Measurements from ENCODE around the gene CDH24.

CDH24 gene

GRCh38 chr14:23040100-23040499 is 17.2 kb downstream of the CDH24 start:
- TF ChIP-seq POLR2A (IDR thresholded peaks at IDR 0.05; ENCODE audit: low read depth, low read length) = no peak
- TF ChIP-seq TAF1 (IDR thresholded peaks at IDR 0.05; ENCODE audit: borderline replicate concordance, low read depth, low read length) = no peak
- TF ChIP-seq POLR2AphosphoS5 (IDR thresholded peaks at IDR 0.05; ENCODE audit: low read depth, low read length) = no peak
- no peak for FAIRE-seq
- DNase-seq (ENCODE audit: insufficient read length) = no peak

- TF ChIP-seq POLR2AphosphoS5 (IDR thresholded peaks at IDR 0.05; ENCODE audit: low read depth, low read length) = no peak
- TF ChIP-seq TAF1 (IDR thresholded peaks at IDR 0.05; ENCODE audit: borderline replicate concordance, low read depth, low read length) = no peak
- no peak for TF ChIP-seq POLR2A (IDR thresholded peaks at IDR 0.05; ENCODE audit: low read depth, low read length)
- DNase-seq (ENCODE audit: insufficient read length) (no peak), FAIRE-seq (no peak)
Measured at GRCh38 chr14:23035303-23036144, 21.8 kb downstream of the CDH24 start.

GRCh38 chr14:23034498-23035302 is 22.6 kb downstream of the CDH24 start, which contains the start of gene PSMB5:
PSMB5 (minus strand) TSS chr14:23034900; CDS start chr14:23034881, 19 bp downstream.
- FAIRE-seq = peak; percentile 92
- peak; percentile 89 for DNase-seq (ENCODE audit: insufficient read length)

GRCh38 chr14:23033801-23034497 is 23.4 kb downstream of the CDH24 start:
- FAIRE-seq = no peak
- no peak for TF ChIP-seq POLR2AphosphoS5 (IDR thresholded peaks at IDR 0.05; ENCODE audit: low read depth, low read length)
- TF ChIP-seq TAF1 (IDR thresholded peaks at IDR 0.05; ENCODE audit: borderline replicate concordance, low read depth, low read length) = no peak
- TF ChIP-seq POLR2A (IDR thresholded peaks at IDR 0.05; ENCODE audit: low read depth, low read length) = no peak
- DNase-seq (ENCODE audit: insufficient read length) = no peak

More at GRCh38 chr14:23034498-23035302, 22.6 kb downstream of the CDH24 start, which contains the start of gene PSMB5:
- TF ChIP-seq TAF1 (IDR thresholded peaks at IDR 0.05; ENCODE audit: borderline replicate concordance, low read depth, low read length) (peak; percentile 76; the same call in 1 of the 2 replicates), POLR2AphosphoS5 (IDR thresholded peaks at IDR 0.05; ENCODE audit: low read depth, low read length) (peak; percentile 78; the same call in 1 of the 2 replicates), POLR2A (IDR thresholded peaks at IDR 0.05; ENCODE audit: low read depth, low read length) (peak; percentile 79)

- no peak for TF ChIP-seq TAF1 (IDR thresholded peaks at IDR 0.05; ENCODE audit: borderline replicate concordance, low read depth, low read length)
- TF ChIP-seq POLR2A (IDR thresholded peaks at IDR 0.05; ENCODE audit: low read depth, low read length) = no peak
- TF ChIP-seq POLR2AphosphoS5 (IDR thresholded peaks at IDR 0.05; ENCODE audit: low read depth, low read length) = no peak
- DNase-seq (ENCODE audit: insufficient read length) (no peak), FAIRE-seq (no peak)
Measured at GRCh38 chr14:23033251-23033727, 24.0 kb downstream of the CDH24 start.

GRCh38 chr14:23030936-23031335 is 26.4 kb downstream of the CDH24 start:
- DNase-seq (ENCODE audit: insufficient read length) (no peak), FAIRE-seq (no peak)
- TF ChIP-seq TAF1 (IDR thresholded peaks at IDR 0.05; ENCODE audit: borderline replicate concordance, low read depth, low read length) = no peak
- TF ChIP-seq POLR2A (IDR thresholded peaks at IDR 0.05; ENCODE audit: low read depth, low read length) = no peak

GRCh38 chr14:23028799-23029198 is 28.5 kb downstream of the CDH24 start:
- FAIRE-seq (no peak), DNase-seq (ENCODE audit: insufficient read length) (no peak)
- TF ChIP-seq POLR2AphosphoS5 (IDR thresholded peaks at IDR 0.05; ENCODE audit: low read depth, low read length) = no peak
- no peak for TF ChIP-seq POLR2A (IDR thresholded peaks at IDR 0.05; ENCODE audit: low read depth, low read length)
- TF ChIP-seq TAF1 (IDR thresholded peaks at IDR 0.05; ENCODE audit: borderline replicate concordance, low read depth, low read length) = no peak

- no peak for TF ChIP-seq POLR2A (IDR thresholded peaks at IDR 0.05; ENCODE audit: low read depth, low read length)
- no peak for TF ChIP-seq POLR2AphosphoS5 (IDR thresholded peaks at IDR 0.05; ENCODE audit: low read depth, low read length)
- no peak for TF ChIP-seq TAF1 (IDR thresholded peaks at IDR 0.05; ENCODE audit: borderline replicate concordance, low read depth, low read length)
- FAIRE-seq (no peak), DNase-seq (ENCODE audit: insufficient read length) (no peak)
Measured at GRCh38 chr14:23025151-23025814, 32.0 kb downstream of the CDH24 start.

GRCh38 chr14:23024612-23025075 is 32.7 kb downstream of the CDH24 start:
- FAIRE-seq (no peak), DNase-seq (ENCODE audit: insufficient read length) (no peak)
- no peak for TF ChIP-seq POLR2A (IDR thresholded peaks at IDR 0.05; ENCODE audit: low read depth, low read length)
- no peak for TF ChIP-seq POLR2AphosphoS5 (IDR thresholded peaks at IDR 0.05; ENCODE audit: low read depth, low read length)
- TF ChIP-seq TAF1 (IDR thresholded peaks at IDR 0.05; ENCODE audit: borderline replicate concordance, low read depth, low read length) = no peak

- no peak for FAIRE-seq
- no peak for TF ChIP-seq POLR2AphosphoS5 (IDR thresholded peaks at IDR 0.05; ENCODE audit: low read depth, low read length)
- no peak for TF ChIP-seq POLR2A (IDR thresholded peaks at IDR 0.05; ENCODE audit: low read depth, low read length)
- no peak for TF ChIP-seq TAF1 (IDR thresholded peaks at IDR 0.05; ENCODE audit: borderline replicate concordance, low read depth, low read length)
Measured at GRCh38 chr14:23023795-23024152, 33.5 kb downstream of the CDH24 start.

More at GRCh38 chr14:23023795-23024152, 33.5 kb downstream of the CDH24 start:
- no peak for DNase-seq (ENCODE audit: insufficient read length)
